Heart left ventricle (tissue), 13 donors: ENCODE results near the gene CUL7.

Experiments used
- POLR2A ChIP-seq, 2 donors: fragments of 450-650 bp; IDR thresholded peaks; one replicate each; pipeline ENCODE4 v1.6.1; 2017; ENCODE audit warnings: antibody characterized with exemption in 2 of 2, mild to moderate bottlenecking in 2 of 2, moderate library complexity in 2 of 2
- TF ChIP-seq, protein P1 (sequence below), 12 donors: fragments of 200-600 bp; sonication (generic) in 4 of 12; IDR thresholded peaks; one replicate each; pipeline versions ENCODE4 v1.5.0 to v1.8.0; 2018 to 2022; ENCODE audit warnings: antibody characterized with exemption in 12 of 12, mild to moderate bottlenecking in 5 of 12
- donor health status: ischemic (EF 13 %, LVEDD 7.1; RV severe dilation, severe dysfunction).
- donor health status: DM: no; HTN: yes; CAD: no.
- donor health status: DM: no; HTN: no; CAD: no.
- donor health status: ischemic (EF 25% LVEDD 6.9; RV normal size, moderate dysfunction).
- donor health status: ischemic (EF 25% LVEDD 5.7; RV mildly dilated, moderate dysfunction).
- donor health status: ischemic (EF 35%, LVEDD 5.7; RV mildly dilated, moderate dysfunction).
- donor health status: nonischemic (EF 11% LVEDD 7.7; RV severe dilation, severe dysfunction).
- donor health status: DM: yes; HTN: yes; CAD: no.
- donor health status: PGD.
- donor health status: ischemic (EF 29% LVEDD 5.4; RV normal size, mild dysfunction).
- donor health status: nonischemic (EF 23%, LVEDD 6.1; RV moderate dilation, normal function).

GRCh38 chr6:43096451-43097097, 42.9 kb upstream of the CUL7 start:
- TF ChIP-seq, protein P1, sequence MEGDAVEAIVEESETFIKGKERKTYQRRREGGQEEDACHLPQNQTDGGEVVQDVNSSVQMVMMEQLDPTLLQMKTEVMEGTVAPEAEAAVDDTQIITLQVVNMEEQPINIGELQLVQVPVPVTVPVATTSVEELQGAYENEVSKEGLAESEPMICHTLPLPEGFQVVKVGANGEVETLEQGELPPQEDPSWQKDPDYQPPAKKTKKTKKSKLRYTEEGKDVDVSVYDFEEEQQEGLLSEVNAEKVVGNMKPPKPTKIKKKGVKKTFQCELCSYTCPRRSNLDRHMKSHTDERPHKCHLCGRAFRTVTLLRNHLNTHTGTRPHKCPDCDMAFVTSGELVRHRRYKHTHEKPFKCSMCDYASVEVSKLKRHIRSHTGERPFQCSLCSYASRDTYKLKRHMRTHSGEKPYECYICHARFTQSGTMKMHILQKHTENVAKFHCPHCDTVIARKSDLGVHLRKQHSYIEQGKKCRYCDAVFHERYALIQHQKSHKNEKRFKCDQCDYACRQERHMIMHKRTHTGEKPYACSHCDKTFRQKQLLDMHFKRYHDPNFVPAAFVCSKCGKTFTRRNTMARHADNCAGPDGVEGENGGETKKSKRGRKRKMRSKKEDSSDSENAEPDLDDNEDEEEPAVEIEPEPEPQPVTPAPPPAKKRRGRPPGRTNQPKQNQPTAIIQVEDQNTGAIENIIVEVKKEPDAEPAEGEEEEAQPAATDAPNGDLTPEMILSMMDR (IDR thresholded peaks at IDR 0.05): no peak
- TF ChIP-seq POLR2A (IDR thresholded peaks at IDR 0.05): no peak
